Hematopoietic multipotent progenitor cell treated with erythropoietin and hydrocortisone succinate and interleukin-3 and kit ligand, for 4 days (in vitro differentiated cells): ENCODE data around the gene TTC36.
A peak's percentile ranks its signal among the peaks of the same experiment; 100 is the strongest.
"Not testable (repeated sequence)": the region's sequence is repeated elsewhere in the genome, so short reads cannot be mapped to it uniquely, and the experiment has no call there.

Experiments used
- DNase-seq: peaks from one replicate; pipeline ENCODE4 v3.0.0-alpha.2; 2015

The TTC36 gene

GRCh38 chr11:118527109-118527508, at the start of gene TTC36:
Gene TTC36 (plus strand): TSS chr11:118527474. CDS start chr11:118527495, 21 bp downstream.
- no peak for DNase-seq

- not testable (repeated sequence) for DNase-seq
Observed at GRCh38 chr11:118481238-118481637, 46.0 kb upstream of the TTC36 start.

GRCh38 chr11:118484405-118484804, 42.9 kb upstream of the TTC36 start:
- DNase-seq: no peak

GRCh38 chr11:118485273-118485672, 42.0 kb upstream of the TTC36 start:
- DNase-seq: peak; percentile 44

GRCh38 chr11:118488480-118489109, 38.7 kb upstream of the TTC36 start:
- DNase-seq: peak; percentile 88

- DNase-seq: no peak
Observed at GRCh38 chr11:118491041-118491440, 36.2 kb upstream of the TTC36 start.

- DNase-seq: no peak
Observed at GRCh38 chr11:118497831-118498230, 29.4 kb upstream of the TTC36 start.

GRCh38 chr11:118503216-118503615, 24.1 kb upstream of the TTC36 start:
- no peak for DNase-seq

GRCh38 chr11:118511601-118512000, 15.7 kb upstream of the TTC36 start:
- DNase-seq: no peak

GRCh38 chr11:118514103-118514502, 13.2 kb upstream of the TTC36 start:
- DNase-seq: peak; percentile 68

GRCh38 chr11:118519549-118519948, 7.7 kb upstream of the TTC36 start:
- no peak for DNase-seq

GRCh38 chr11:118521892-118522311, 5.4 kb upstream of the TTC36 start:
- DNase-seq: no peak

- DNase-seq: peak; percentile 44
Observed at GRCh38 chr11:118522571-118523072, 4.7 kb upstream of the TTC36 start.

- no peak for DNase-seq
Observed at GRCh38 chr11:118524356-118524755, 2.9 kb upstream of the TTC36 start.

- DNase-seq: peak; percentile 69
Observed at GRCh38 chr11:118524757-118525470, 2.4 kb upstream of the TTC36 start.

GRCh38 chr11:118526688-118527087, 586 bp upstream of the TTC36 start:
- DNase-seq: no peak

- no peak for DNase-seq
Observed at GRCh38 chr11:118528511-118528910, 1.2 kb downstream of the TTC36 start.

- DNase-seq: no peak
Observed at GRCh38 chr11:118529584-118530175, 2.4 kb downstream of the TTC36 start.

- peak; percentile 30 for DNase-seq
Observed at GRCh38 chr11:118530180-118530682, 3.0 kb downstream of the TTC36 start.

- DNase-seq: peak; percentile 60
Observed at GRCh38 chr11:118530683-118531596, 3.7 kb downstream of the TTC36 start, which contains the start of gene TMEM25. Gene TMEM25 (plus strand): TSS chr11:118531192. CDS start chr11:118531802, 610 bp downstream.

- no peak for DNase-seq
Observed at GRCh38 chr11:118531597-118532084, 4.4 kb downstream of the TTC36 start.

- no peak for DNase-seq
Observed at GRCh38 chr11:118532091-118532490, 4.8 kb downstream of the TTC36 start.
